Vagina (tissue), 2 donors: ENCODE measurements around the gene CHCHD6. TPM values are rescaled to one million over a fixed set of nuclear protein-coding genes. Genes with fewer than 3 reads are reported as not detected.

ENCODE experiments used
- DNase-seq, 2 donors: peaks; one replicate each; pipeline ENCODE4 v3.0.0-alpha.2; 2017; ENCODE audit errors: extremely low spot score in 2 of 2
- H3K27ac ChIP-seq: fragments of 200-600 bp; sonication (generic); one replicate; pipeline ENCODE4 v1.5.1; 2019
- H3K27me3 ChIP-seq: fragments of 200-600 bp; sonication (generic); one replicate; pipeline ENCODE4 v1.5.1; 2019
- H3K36me3 ChIP-seq, 2 donors: fragments of 200-600 bp; sonication (generic); one replicate each; pipeline ENCODE4 v1.5.1; 2017 to 2019
- H3K4me1 ChIP-seq: fragments of 200-600 bp; sonication (generic); one replicate; pipeline ENCODE4 v1.5.1; 2019
- H3K4me3 ChIP-seq, 2 donors: fragments of 200-600 bp; sonication (generic); 1 replicate in 1 of 2; 2 replicates in 1 of 2; pipeline ENCODE4 v1.5.1; 2016 to 2019
- H3K9me3 ChIP-seq: fragments of 200-600 bp; sonication (generic); one replicate; pipeline ENCODE4 v1.5.1; 2019
- POLR2A ChIP-seq, 2 donors: fragments of 450-650 bp; IDR thresholded peaks; one replicate each; pipeline ENCODE4 v1.6.1; 2017; ENCODE audit warnings: antibody characterized with exemption in 2 of 2, mild to moderate bottlenecking in 2 of 2, moderate library complexity in 2 of 2
- POLR2AphosphoS5 ChIP-seq, 2 donors: sonication (generic); formaldehyde crosslinking; IDR thresholded peaks; one replicate each; pipeline ENCODE4 v1.9.0; 2017; ENCODE audit warnings: antibody characterized with exemption in 2 of 2, mild to moderate bottlenecking in 2 of 2, low read depth in 1 of 2; ENCODE audit not compliant: insufficient read depth in 1 of 2
- intact Hi-C: fragments of 100-400 bp; cut with DNase I; formaldehyde crosslinking; loops from one replicate; pipeline ENCODE4 v1.15.1; 2023
- total RNA-seq: library from RNA; depleted of rRNA; stranded (reverse); fragments of >200 nt; gene quantifications from one replicate; pipeline ENCODE4 v1.2.3, GENCODE V29; 2016
- TF ChIP-seq, protein P1 (sequence below), 3 experiments: fragments of 450-650 bp in 2 of 3; fragments of 200-600 bp in 1 of 3; sonication (generic) in 1 of 3; IDR thresholded peaks; one replicate each; pipeline ENCODE4 v1.5.1; 2017 to 2019; ENCODE audit warnings: antibody characterized with exemption in 3 of 3, mild to moderate bottlenecking in 2 of 3, moderate library complexity in 2 of 3

The CHCHD6 gene
- total RNA-seq, 1 donor from 2014 or later = 12.8 TPM

DNA sequence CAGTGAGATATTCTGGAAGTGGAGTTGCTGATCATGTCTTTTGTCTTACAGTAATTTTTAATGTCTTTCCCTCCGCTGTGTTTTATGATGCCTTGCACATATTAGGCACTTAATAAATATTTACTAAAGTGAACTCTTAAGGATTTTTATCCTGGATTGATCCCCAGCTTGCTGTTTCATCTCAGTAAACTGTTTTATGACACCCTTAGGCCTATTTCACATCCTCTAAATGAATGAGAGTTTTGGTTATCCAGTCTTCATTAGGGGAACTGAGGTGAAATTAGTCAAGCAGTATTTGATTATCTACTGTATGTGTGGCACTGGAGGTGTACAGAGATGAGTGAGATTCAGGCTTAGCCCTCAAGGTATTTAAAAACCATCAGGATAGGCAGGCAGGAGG is 19.8 kb downstream of the CHCHD6 start:
- Histone ChIP-seq H3K4me1 (no peaks in the 10 kb centered on the region), H3K27me3 (no peaks in the 10 kb centered on the region), H3K9me3 (no peaks in the 10 kb centered on the region), H3K36me3 (peaks cover 0 to 5% of the 10 kb centered on the region in 2 donors), H3K27ac (no peak overlapping the region), H3K4me3 (no peak overlapping the region)
- TF ChIP-seq, protein P1, sequence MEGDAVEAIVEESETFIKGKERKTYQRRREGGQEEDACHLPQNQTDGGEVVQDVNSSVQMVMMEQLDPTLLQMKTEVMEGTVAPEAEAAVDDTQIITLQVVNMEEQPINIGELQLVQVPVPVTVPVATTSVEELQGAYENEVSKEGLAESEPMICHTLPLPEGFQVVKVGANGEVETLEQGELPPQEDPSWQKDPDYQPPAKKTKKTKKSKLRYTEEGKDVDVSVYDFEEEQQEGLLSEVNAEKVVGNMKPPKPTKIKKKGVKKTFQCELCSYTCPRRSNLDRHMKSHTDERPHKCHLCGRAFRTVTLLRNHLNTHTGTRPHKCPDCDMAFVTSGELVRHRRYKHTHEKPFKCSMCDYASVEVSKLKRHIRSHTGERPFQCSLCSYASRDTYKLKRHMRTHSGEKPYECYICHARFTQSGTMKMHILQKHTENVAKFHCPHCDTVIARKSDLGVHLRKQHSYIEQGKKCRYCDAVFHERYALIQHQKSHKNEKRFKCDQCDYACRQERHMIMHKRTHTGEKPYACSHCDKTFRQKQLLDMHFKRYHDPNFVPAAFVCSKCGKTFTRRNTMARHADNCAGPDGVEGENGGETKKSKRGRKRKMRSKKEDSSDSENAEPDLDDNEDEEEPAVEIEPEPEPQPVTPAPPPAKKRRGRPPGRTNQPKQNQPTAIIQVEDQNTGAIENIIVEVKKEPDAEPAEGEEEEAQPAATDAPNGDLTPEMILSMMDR (IDR thresholded peaks at IDR 0.05) = no peak
- TF ChIP-seq POLR2AphosphoS5 (IDR thresholded peaks at IDR 0.05; ENCODE audit: insufficient read depth in 1 of 2, low read depth in 1 of 2) (no peak), POLR2A (IDR thresholded peaks at IDR 0.05) (no peak)
- intact Hi-C loops = no loop called here
- no peak for DNase-seq

DNA sequence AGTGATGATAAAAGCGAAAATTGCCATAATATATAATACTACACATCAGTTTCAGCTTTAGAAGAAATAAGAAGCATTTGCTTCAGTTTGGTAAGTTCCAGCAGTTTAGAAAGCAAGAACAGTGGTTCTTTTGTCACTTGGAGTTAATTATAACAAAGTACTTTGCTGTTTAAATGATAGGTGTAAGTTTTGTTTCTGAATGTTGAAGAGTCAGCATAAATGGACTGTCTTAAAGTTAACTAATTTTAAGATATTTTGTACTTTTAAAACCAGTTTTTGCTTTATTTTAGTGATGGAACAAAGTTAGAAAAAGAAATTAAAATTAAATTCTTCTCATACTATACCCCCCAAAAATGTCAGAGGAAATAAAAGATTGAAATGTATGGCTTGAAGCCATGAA is 24.6 kb downstream of the CHCHD6 start:
- TF ChIP-seq, protein P1 (IDR thresholded peaks at IDR 0.05) = no peak
- TF ChIP-seq POLR2AphosphoS5 (IDR thresholded peaks at IDR 0.05; ENCODE audit: insufficient read depth in 1 of 2, low read depth in 1 of 2) = no peak
- TF ChIP-seq POLR2A (IDR thresholded peaks at IDR 0.05) = no peak
- Histone ChIP-seq H3K27me3 (no peaks in the 10 kb centered on the region), H3K9me3 (no peaks in the 10 kb centered on the region), H3K4me1 (no peaks in the 10 kb centered on the region), H3K36me3 (peaks cover 0 to 14% of the 10 kb centered on the region in 2 donors), H3K4me3 (no peak overlapping the region), H3K27ac (no peak overlapping the region)
- intact Hi-C loops = no loop called here
- no peak for DNase-seq

DNA sequence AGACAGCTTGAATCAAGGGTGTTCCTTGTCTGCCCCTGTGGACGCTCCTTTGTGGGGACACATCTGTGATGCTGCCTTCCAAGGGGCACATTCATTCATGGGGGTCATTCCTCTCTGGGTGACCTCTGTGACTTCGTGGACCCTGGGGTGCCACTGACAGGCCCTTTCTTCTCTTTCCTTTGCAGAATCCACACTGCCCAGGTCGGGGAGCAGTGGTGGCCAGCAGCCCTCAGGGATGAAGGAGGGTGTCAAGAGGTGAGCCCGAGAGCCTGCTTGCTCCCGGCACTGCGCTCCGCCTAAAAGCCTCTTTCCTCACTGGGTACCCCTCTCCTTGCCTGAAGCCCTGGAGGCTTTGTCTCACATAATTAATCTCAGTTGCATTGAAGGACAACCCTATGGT is 26.3 kb downstream of the CHCHD6 start:
- Histone ChIP-seq H3K27me3 (no peaks in the 10 kb centered on the region), H3K9me3 (no peaks in the 10 kb centered on the region), H3K4me1 (no peaks in the 10 kb centered on the region), H3K36me3 (peaks cover 0 to 14% of the 10 kb centered on the region in 2 donors), H3K4me3 (no peak overlapping the region), H3K27ac (no peak overlapping the region)
- no peak for DNase-seq
- TF ChIP-seq, protein P1 (IDR thresholded peaks at IDR 0.05) = no peak
- TF ChIP-seq POLR2AphosphoS5 (IDR thresholded peaks at IDR 0.05; ENCODE audit: insufficient read depth in 1 of 2, low read depth in 1 of 2) (no peak), POLR2A (IDR thresholded peaks at IDR 0.05) (no peak)
- intact Hi-C loops = no loop called here

DNA sequence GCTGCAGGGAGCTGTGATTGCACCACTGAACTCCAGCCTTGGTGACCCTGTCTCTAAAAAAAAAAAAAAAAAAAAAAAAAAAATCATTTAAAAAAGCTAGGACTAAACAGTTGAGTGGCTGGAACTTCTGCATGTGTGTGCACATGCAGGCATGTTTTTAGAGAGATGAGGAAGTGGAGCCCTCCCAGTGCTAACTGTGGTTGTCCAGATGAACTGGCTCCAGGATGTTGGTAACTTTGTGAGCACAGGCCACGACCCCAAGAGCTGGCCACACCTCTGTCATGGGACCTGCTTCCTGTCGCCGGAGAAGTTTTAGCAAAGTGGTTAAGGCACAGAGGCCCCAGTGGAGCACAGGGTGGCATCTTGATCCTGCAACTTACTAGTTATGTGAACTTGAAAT is 27.0 kb downstream of the CHCHD6 start:
- DNase-seq = no peak
- intact Hi-C loops = no loop called here
- no peak for TF ChIP-seq POLR2A (IDR thresholded peaks at IDR 0.05)
- TF ChIP-seq, protein P1 (IDR thresholded peaks at IDR 0.05) = no peak
- no peak for TF ChIP-seq POLR2AphosphoS5 (IDR thresholded peaks at IDR 0.05; ENCODE audit: insufficient read depth in 1 of 2, low read depth in 1 of 2)
- Histone ChIP-seq H3K4me3 (no peak overlapping the region), H3K27me3 (no peaks in the 10 kb centered on the region), H3K4me1 (no peaks in the 10 kb centered on the region), H3K27ac (no peak overlapping the region), H3K36me3 (peaks cover 0 to 14% of the 10 kb centered on the region in 2 donors), H3K9me3 (no peaks in the 10 kb centered on the region)

DNA sequence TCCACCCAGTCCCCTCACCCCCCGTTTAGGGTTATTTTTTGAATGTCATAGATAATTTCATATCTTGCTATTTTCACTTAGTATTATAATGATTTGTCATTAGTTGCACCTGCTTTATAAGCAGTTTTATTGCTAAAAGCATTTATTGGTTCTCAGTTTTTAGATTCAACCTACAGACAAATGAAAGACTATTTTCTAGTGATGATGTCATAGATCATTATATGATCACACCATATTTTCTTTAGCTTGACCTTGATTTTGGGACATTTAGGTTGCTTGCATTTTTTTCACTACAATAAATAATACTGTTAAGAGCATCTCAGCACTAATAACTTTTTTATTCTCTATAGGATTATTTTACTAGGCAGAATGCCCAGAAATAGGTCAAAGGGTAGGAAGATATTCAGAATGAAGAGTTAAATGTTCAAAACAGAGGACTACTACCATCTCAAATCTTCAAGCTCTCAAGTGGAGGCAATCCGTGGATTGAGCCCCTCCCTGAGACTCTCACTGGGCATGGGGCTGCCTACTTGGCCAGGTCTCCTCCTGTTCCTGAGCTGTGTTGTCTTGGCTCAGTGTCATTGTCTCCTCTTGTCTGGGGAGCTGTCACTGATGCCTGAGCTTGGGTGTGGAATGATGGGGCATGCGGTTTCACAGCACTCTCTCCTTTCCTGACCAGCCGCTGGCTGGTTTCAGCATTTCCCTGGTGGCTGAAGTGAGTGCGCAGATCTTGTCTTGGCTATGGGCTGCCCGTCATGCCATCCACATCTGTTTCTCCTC is 28.4 kb downstream of the CHCHD6 start:
- H3K36me3 ChIP-seq = peaks cover 0 to 14% of the 10 kb centered on the region in 2 donors
- no peak for TF ChIP-seq POLR2AphosphoS5 (IDR thresholded peaks at IDR 0.05; ENCODE audit: insufficient read depth in 1 of 2, low read depth in 1 of 2)
- TF ChIP-seq, protein P1 (IDR thresholded peaks at IDR 0.05) = no peak
- no peak for TF ChIP-seq POLR2A (IDR thresholded peaks at IDR 0.05)
- H3K27ac ChIP-seq = no peak overlapping the region
- H3K27me3 ChIP-seq = no peaks in the 10 kb centered on the region
- no peaks in the 10 kb centered on the region for H3K4me1 ChIP-seq
- H3K4me3 ChIP-seq = no peak overlapping the region
- intact Hi-C loops = no loop called here
- no peaks in the 10 kb centered on the region for H3K9me3 ChIP-seq
- no peak for DNase-seq
